Fibroblast of pulmonary artery (primary cell): ENCODE data around the gene HDAC4.

Experiments
- DNase-seq: peaks from one replicate; pipeline ENCODE4 v3.0.0-alpha.2; 2010; ENCODE audit warnings: low read depth
- H3K4me3 ChIP-seq: replicated peaks from 2 replicates; pipeline ENCODE4 v1.5.1; 2011; ENCODE audit warnings: low read depth, mild to moderate bottlenecking, control low read depth, low read length, moderate library complexity
- CTCF ChIP-seq: IDR thresholded peaks from 2 replicates; pipeline ENCODE4 v1.5.1; 2011; ENCODE audit warnings: mild to moderate bottlenecking, control low read depth, low read length, inconsistent platforms; ENCODE audit errors: missing control alignments

HDAC4 gene

DNA sequence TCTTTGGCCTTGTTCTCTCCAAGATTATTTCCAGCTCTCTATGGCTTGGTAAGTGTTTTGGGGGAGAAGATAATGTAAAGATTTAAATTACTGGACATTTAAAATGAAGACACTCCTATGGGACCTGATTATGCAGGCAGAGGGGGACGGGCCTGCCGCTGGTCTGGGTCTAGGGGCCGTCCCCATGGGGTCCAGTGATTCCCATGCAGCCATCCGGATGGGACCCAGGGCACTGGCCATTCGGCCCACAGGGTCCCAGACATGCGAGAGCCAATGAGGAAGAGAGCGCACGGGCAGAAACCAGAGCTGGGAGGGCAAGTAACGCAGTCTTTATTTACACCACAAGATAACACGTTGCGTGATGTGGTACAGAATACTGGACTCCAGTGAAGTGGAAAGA lies 353.0 kb downstream of the HDAC4 start:
- TF ChIP-seq CTCF: no peak
- no peak for DNase-seq
- H3K4me3 ChIP-seq: no peak overlapping the region

- no peak for TF ChIP-seq CTCF
- DNase-seq: no peak
- H3K4me3 ChIP-seq: no peak overlapping the region
Measured at GRCh38 chr2:239047420-239047819, 353.4 kb downstream of the HDAC4 start.

- no peak for TF ChIP-seq CTCF
- DNase-seq: no peak
- H3K4me3 ChIP-seq: no peak overlapping the region
Measured at GRCh38 chr2:239046822-239047221, 354.0 kb downstream of the HDAC4 start.

GRCh38 chr2:239044336-239044735 lies 356.5 kb downstream of the HDAC4 start:
- no peak for DNase-seq
- H3K4me3 ChIP-seq: no peak overlapping the region
- no peak for TF ChIP-seq CTCF

GRCh38 chr2:239043326-239043725 lies 357.5 kb downstream of the HDAC4 start:
- DNase-seq: no peak
- no peak for TF ChIP-seq CTCF
- no peak overlapping the region for H3K4me3 ChIP-seq

DNA sequence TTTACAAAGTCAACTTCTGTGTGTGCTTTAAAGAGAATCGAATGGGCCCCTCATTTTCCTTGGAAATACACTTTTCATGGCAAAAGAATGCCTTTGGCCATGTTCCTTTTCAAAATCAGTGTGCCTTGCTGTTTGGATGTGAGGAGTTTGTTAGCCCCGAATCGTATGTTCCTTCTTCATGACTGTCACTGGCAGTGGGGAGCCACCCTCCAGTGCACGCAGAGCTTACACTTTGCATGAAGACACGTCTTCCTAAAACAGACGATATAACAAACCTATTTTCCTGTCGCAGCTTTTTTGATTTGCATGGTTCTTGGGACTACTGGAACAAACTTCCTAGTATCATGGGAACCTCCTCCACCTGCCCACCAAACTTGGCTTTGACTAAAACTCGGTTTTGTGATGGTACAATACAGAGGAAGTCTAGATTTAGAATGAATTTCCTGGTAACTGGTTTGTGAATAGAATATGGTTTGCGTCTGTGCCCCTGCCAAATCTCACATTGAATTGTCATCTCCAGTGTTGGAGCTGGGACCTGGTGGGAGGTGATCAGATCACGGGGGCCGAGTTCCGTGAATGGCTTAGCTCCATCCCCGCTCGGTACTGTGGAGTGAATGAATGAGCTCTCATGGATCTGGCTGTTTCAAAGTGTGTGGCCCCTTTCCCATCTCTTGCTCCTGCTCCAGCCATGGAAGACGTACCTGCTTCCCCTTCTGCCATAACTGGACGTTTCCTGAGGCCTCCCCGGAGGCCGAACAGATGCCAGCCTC lies 358.1 kb downstream of the HDAC4 start:
- DNase-seq: no peak
- no peak overlapping the region for H3K4me3 ChIP-seq
- no peak for TF ChIP-seq CTCF

DNA sequence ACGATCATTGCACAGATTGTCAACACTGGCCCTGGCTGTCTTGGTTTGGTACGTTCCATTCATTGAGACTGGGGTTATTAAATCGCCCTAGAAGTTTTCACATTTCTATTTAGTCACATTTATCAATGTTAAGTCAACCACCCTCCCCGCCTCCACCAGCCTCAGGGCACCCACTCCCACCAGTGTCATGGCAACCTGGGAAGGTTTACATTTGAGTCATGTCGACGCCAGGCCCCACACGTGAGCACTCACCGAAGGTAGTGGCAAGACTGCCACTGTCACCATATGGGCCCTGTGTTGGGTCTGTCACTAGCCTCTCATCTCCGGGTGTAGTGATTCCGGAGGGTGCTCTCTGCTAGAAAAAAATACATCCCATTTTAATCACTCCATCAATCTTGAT lies 358.8 kb downstream of the HDAC4 start:
- TF ChIP-seq CTCF: no peak
- no peak overlapping the region for H3K4me3 ChIP-seq
- no peak for DNase-seq
